ENCODE measurements around the gene CMPK1. TPM values are rescaled to one million over a fixed set of nuclear protein-coding genes. Genes with fewer than 3 reads are reported as not detected.

CMPK1 gene
- total and polyA plus RNA-seq, 2 experiments from 2014 or later = 141 to 146 TPM

DNA sequence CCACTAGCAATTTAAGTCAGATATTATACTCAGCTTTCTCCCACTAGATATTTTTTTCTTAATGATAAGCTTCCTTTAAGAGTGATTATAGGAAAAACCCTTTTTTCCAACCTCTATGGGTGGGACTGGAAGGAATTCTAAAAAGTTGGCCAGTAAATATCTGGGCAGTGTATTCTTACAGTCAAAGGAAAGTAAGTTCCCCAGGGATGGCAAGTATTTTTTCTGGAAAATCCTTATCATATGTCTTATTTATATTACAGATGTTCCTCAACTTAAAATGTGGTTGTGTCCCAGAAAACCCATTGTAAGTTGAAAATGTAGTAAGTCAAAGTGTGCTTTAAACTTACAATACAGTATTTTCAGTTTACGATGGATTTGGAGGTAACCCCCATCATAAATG, 29.2 kb downstream of the CMPK1 start:
- Histone ChIP-seq H3K27ac (no peak overlapping the region), H3K4me2 (ENCODE audit: unreplicated experiment) (no peak overlapping the region), H3F3A (ENCODE audit: insufficient read depth) (no peaks in the 10 kb centered on the region), H3K9me3 (ENCODE audit: low read depth) (no peaks in the 10 kb centered on the region), H3K9me2 (ENCODE audit: insufficient read depth) (no peaks in the 10 kb centered on the region), H3K4me3 (no peak overlapping the region), H3K79me2 (ENCODE audit: insufficient read depth) (peaks cover 99% of the 10 kb centered on the region), H4K20me1 (ENCODE audit: insufficient read depth) (no peaks in the 10 kb centered on the region; the same call in 1 of the 2 replicates), H3K27me3 (replicated peaks; ENCODE audit: insufficient read depth) (no peaks in the 10 kb centered on the region), H3K9ac (no peak overlapping the region), H3K36me3 (ENCODE audit: low read depth) (0 out of 2 replicates have a peak, but pooled peaks cover 4% of the 10 kb centered on the region), H3K4me1 (ENCODE audit: insufficient read depth) (no peaks in the 10 kb centered on the region), H2AFZ (no peak overlapping the region)
- in situ Hi-C loops (cut with MboI) = no loop called here
- 98 to 100% methylated on average over 1 of the region's 1 CpG for WGBS, 2 experiments (ENCODE audit: low coverage in 1 of 2, low lambda C conversion rate in 2 of 2, missing lambda C conversion rate in 2 of 2)
- TF ChIP-seq EZH2 (IDR thresholded peaks at IDR 0.05; ENCODE audit: insufficient read depth, poor library complexity, severe bottlenecking) (no peak), EZH2phosphoT487 (IDR thresholded peaks at IDR 0.05; ENCODE audit: insufficient read depth, low read depth) (no peak)
- no peak for DNase-seq

GRCh38 chr1:47367651-47368050, 34.1 kb downstream of the CMPK1 start:
- in situ Hi-C loops (cut with MboI) = no loop called here
- H3K4me3 ChIP-seq = no peak overlapping the region
- TF ChIP-seq EZH2 (IDR thresholded peaks at IDR 0.05; ENCODE audit: insufficient read depth, poor library complexity, severe bottlenecking) = no peak
- TF ChIP-seq EZH2phosphoT487 (IDR thresholded peaks at IDR 0.05; ENCODE audit: insufficient read depth, low read depth) = no peak
- H2AFZ ChIP-seq = no peak overlapping the region
- H3K9ac ChIP-seq = no peak overlapping the region
- H3K9me2 ChIP-seq (ENCODE audit: insufficient read depth) = no peaks in the 10 kb centered on the region
- peaks cover 78% of the 10 kb centered on the region for H3K79me2 ChIP-seq (ENCODE audit: insufficient read depth)
- WGBS, 2 experiments (ENCODE audit: low coverage in 1 of 2, low lambda C conversion rate in 2 of 2, missing lambda C conversion rate in 2 of 2) = 84 to 87% methylated on average over 7 of the region's 7 CpGs
- no peaks in the 10 kb centered on the region for H3K27me3 ChIP-seq (replicated peaks; ENCODE audit: insufficient read depth)
- H3F3A ChIP-seq (ENCODE audit: insufficient read depth) = no peaks in the 10 kb centered on the region
- peaks cover 12% of the 10 kb centered on the region for H3K36me3 ChIP-seq (ENCODE audit: low read depth)
- peak; percentile 62 for DNase-seq
- H3K27ac ChIP-seq = peak overlapping the region; percentile 13; the same call in 1 of the 2 replicates
- no peak overlapping the region for H3K4me2 ChIP-seq (ENCODE audit: unreplicated experiment)
- H3K9me3 ChIP-seq (ENCODE audit: low read depth) = no peaks in the 10 kb centered on the region
- H3K4me1 ChIP-seq (ENCODE audit: insufficient read depth) = no peaks in the 10 kb centered on the region
- H4K20me1 ChIP-seq (ENCODE audit: insufficient read depth) = no peaks in the 10 kb centered on the region; the same call in 1 of the 2 replicates

DNA sequence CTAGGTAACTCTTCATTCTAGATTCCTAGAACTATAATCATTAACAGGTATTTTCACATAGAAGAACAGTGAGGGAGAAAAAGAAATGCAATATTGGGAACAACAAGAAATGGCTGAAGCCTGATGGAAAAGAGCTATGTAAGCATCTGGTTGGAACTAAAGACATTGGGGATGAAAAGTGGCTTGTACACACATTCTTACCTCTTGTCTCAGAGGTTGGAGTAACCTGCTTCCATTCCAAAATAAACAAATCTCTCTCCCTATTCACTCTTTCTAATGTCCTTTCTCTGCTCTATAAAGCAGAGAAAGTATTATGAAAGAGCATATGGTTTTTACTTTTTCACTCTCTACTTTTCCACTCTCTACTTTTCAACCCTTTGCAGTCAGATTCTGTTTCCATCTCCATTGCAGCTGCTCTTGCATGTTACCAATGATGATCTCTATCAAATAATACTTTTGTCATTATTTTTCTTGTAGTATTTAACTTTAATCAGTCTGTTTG, 37.5 kb downstream of the CMPK1 start:
- no peak overlapping the region for H3K4me3 ChIP-seq
- in situ Hi-C loops (cut with MboI) = no loop called here
- peaks cover 45% of the 10 kb centered on the region for H3K79me2 ChIP-seq (ENCODE audit: insufficient read depth)
- no peak overlapping the region for H3K27ac ChIP-seq
- H4K20me1 ChIP-seq (ENCODE audit: insufficient read depth) = no peaks in the 10 kb centered on the region
- no peaks in the 10 kb centered on the region for H3K27me3 ChIP-seq (replicated peaks; ENCODE audit: insufficient read depth)
- DNase-seq = peak; percentile 8
- H3K4me1 ChIP-seq (ENCODE audit: insufficient read depth) = no peaks in the 10 kb centered on the region
- H2AFZ ChIP-seq = no peak overlapping the region
- H3K36me3 ChIP-seq (ENCODE audit: low read depth) = peaks cover 41% of the 10 kb centered on the region
- TF ChIP-seq EZH2phosphoT487 (IDR thresholded peaks at IDR 0.05; ENCODE audit: insufficient read depth, low read depth) (no peak), EZH2 (IDR thresholded peaks at IDR 0.05; ENCODE audit: insufficient read depth, poor library complexity, severe bottlenecking) (no peak)
- no peaks in the 10 kb centered on the region for H3F3A ChIP-seq (ENCODE audit: insufficient read depth)
- no peak overlapping the region for H3K4me2 ChIP-seq (ENCODE audit: unreplicated experiment)
- H3K9ac ChIP-seq = no peak overlapping the region
- no peaks in the 10 kb centered on the region for H3K9me3 ChIP-seq (ENCODE audit: low read depth)
- no peaks in the 10 kb centered on the region for H3K9me2 ChIP-seq (ENCODE audit: insufficient read depth)

DNA sequence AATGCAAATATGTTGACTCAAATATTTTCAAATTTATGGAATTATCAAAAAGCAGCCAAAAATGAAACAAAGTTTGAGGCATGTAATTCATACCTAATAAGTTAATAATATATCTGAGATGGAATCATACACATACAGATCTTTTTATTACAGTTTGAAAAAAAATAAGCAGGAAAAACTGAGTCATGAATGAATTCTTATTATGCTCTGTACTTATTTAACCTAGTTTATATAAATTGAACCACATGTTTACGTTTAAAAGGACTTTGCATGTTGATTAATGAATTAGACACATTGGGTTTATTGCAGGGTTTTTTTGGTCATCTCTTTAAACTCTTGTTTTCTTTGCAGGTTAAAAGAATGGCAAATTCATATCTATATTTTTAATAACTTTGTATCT, 40.9 kb downstream of the CMPK1 start:
- 96 to 97% methylated on average over 1 of the region's 1 CpG for WGBS, 2 experiments (ENCODE audit: low coverage in 1 of 2, low lambda C conversion rate in 2 of 2, missing lambda C conversion rate in 2 of 2)

More for the DNA sequence above, 40.9 kb downstream of the CMPK1 start:
- Histone ChIP-seq H3K9me2 (ENCODE audit: insufficient read depth) (no peaks in the 10 kb centered on the region), H3K4me1 (ENCODE audit: insufficient read depth) (no peaks in the 10 kb centered on the region), H3K27me3 (replicated peaks; ENCODE audit: insufficient read depth) (no peaks in the 10 kb centered on the region), H3K4me2 (ENCODE audit: unreplicated experiment) (no peak overlapping the region), H3K9ac (no peak overlapping the region), H3K9me3 (ENCODE audit: low read depth) (no peaks in the 10 kb centered on the region), H3K27ac (no peak overlapping the region), H3K79me2 (ENCODE audit: insufficient read depth) (peaks cover 13% of the 10 kb centered on the region; the same call in 1 of the 2 replicates), H4K20me1 (ENCODE audit: insufficient read depth) (no peaks in the 10 kb centered on the region), H2AFZ (no peak overlapping the region), H3K4me3 (no peak overlapping the region), H3K36me3 (ENCODE audit: low read depth) (peaks cover 52% of the 10 kb centered on the region), H3F3A (ENCODE audit: insufficient read depth) (peaks cover 14% of the 10 kb centered on the region; the same call in 1 of the 2 replicates)
- no peak for TF ChIP-seq EZH2 (IDR thresholded peaks at IDR 0.05; ENCODE audit: insufficient read depth, poor library complexity, severe bottlenecking)
- TF ChIP-seq EZH2phosphoT487 (IDR thresholded peaks at IDR 0.05; ENCODE audit: insufficient read depth, low read depth) = no peak
- DNase-seq = no peak
- in situ Hi-C loops (cut with MboI) = no loop called here
